OCI-LY1 (cell line): ENCODE measurements around the gene ADCY2.

Source experiments
- H2AFZ ChIP-seq: fragments of 200-600 bp; sonication (generic), shearing (Covaris generic); 2 replicates; pipeline ENCODE4 v1.6.0; 2014; ENCODE audit warnings: antibody characterized with exemption, mild to moderate bottlenecking, low read length
- H3F3A ChIP-seq: fragments of 200-600 bp; sonication (generic), shearing (Covaris generic); 2 replicates; pipeline ENCODE4 v1.6.0; 2014; ENCODE audit warnings: mild to moderate bottlenecking, antibody characterized with exemption, low read length, moderate library complexity; ENCODE audit not compliant: insufficient read depth
- H3K27ac ChIP-seq: fragments of 200-600 bp; sonication (generic); 2 replicates; pipeline ENCODE4 v1.5.1; 2014; ENCODE audit warnings: low read length, mixed run types, mild to moderate bottlenecking, low read depth; ENCODE audit not compliant: poor library complexity, severe bottlenecking
- H3K27me3 ChIP-seq: fragments of 200-600 bp; sonication (generic); 2 replicates; pipeline ENCODE4 v1.6.0; 2014; ENCODE audit warnings: antibody characterized with exemption, mild to moderate bottlenecking, low read length, moderate library complexity; ENCODE audit not compliant: insufficient read depth
- H3K36me3 ChIP-seq: fragments of 200-600 bp; sonication (generic); 2 replicates; pipeline ENCODE4 v1.6.1; 2014; ENCODE audit warnings: mild to moderate bottlenecking, antibody characterized with exemption, low read length, moderate library complexity, mixed read lengths; ENCODE audit not compliant: insufficient read depth
- H3K4me1 ChIP-seq: fragments of 200-600 bp; sonication (generic); 2 replicates; pipeline ENCODE4 v1.5.1; 2014; ENCODE audit warnings: mild to moderate bottlenecking, low read length, moderate library complexity; ENCODE audit not compliant: insufficient read depth, severe bottlenecking
- H3K4me2 ChIP-seq: fragments of 200-600 bp; sonication (generic), shearing (Covaris generic); 2 replicates; pipeline ENCODE4 v1.6.1; 2014; ENCODE audit warnings: low read length
- H3K4me3 ChIP-seq: fragments of 200-600 bp; sonication (generic); 2 replicates; pipeline ENCODE4 v1.5.1; 2014; ENCODE audit warnings: low read length, low read depth, mild to moderate bottlenecking, mixed read lengths; ENCODE audit not compliant: poor library complexity, severe bottlenecking
- H3K79me2 ChIP-seq: fragments of 200-600 bp; shearing (Covaris generic); 2 replicates; pipeline ENCODE4 v1.6.1; 2016; ENCODE audit warnings: mixed run types, low read length, mixed read lengths; ENCODE audit not compliant: insufficient read depth
- H3K9ac ChIP-seq: fragments of 200-600 bp; sonication (generic), shearing (Covaris generic); 2 replicates; pipeline ENCODE4 v1.6.1; 2014; ENCODE audit warnings: mild to moderate bottlenecking, low read length, mixed read lengths
- H3K9me2 ChIP-seq: fragments of 200-600 bp; sonication (generic), shearing (Covaris generic); 2 replicates; pipeline ENCODE4 v1.6.1; 2014; ENCODE audit warnings: low read depth, mild to moderate bottlenecking, low read length, mixed read lengths
- H3K9me3 ChIP-seq: fragments of 200-600 bp; shearing (Covaris generic); 2 replicates; pipeline ENCODE4 v1.6.1; 2014; ENCODE audit warnings: low read length, mixed read lengths
- H4K20me1 ChIP-seq: fragments of 200-600 bp; sonication (generic), shearing (Covaris generic); 2 replicates; pipeline ENCODE4 v1.6.0; 2016; ENCODE audit warnings: mild to moderate bottlenecking, low read length; ENCODE audit not compliant: insufficient read depth
- EZH2 ChIP-seq: fragments of 200-600 bp; sonication (generic), shearing (Covaris generic); IDR thresholded peaks from 2 replicates; pipeline ENCODE4 v1.8.0; 2017; ENCODE audit warnings: borderline replicate concordance, mixed run types, mild to moderate bottlenecking, antibody characterized with exemption, low read length, moderate library complexity, mixed read lengths
- TF ChIP-seq, protein P1 (sequence below): fragments of 200-600 bp; sonication (generic), shearing (Covaris generic); IDR thresholded peaks from 2 replicates; pipeline ENCODE4 v1.5.1; 2017; ENCODE audit warnings: mild to moderate bottlenecking, antibody characterized with exemption, low read length, moderate library complexity, mixed read lengths

The ADCY2 gene

DNA sequence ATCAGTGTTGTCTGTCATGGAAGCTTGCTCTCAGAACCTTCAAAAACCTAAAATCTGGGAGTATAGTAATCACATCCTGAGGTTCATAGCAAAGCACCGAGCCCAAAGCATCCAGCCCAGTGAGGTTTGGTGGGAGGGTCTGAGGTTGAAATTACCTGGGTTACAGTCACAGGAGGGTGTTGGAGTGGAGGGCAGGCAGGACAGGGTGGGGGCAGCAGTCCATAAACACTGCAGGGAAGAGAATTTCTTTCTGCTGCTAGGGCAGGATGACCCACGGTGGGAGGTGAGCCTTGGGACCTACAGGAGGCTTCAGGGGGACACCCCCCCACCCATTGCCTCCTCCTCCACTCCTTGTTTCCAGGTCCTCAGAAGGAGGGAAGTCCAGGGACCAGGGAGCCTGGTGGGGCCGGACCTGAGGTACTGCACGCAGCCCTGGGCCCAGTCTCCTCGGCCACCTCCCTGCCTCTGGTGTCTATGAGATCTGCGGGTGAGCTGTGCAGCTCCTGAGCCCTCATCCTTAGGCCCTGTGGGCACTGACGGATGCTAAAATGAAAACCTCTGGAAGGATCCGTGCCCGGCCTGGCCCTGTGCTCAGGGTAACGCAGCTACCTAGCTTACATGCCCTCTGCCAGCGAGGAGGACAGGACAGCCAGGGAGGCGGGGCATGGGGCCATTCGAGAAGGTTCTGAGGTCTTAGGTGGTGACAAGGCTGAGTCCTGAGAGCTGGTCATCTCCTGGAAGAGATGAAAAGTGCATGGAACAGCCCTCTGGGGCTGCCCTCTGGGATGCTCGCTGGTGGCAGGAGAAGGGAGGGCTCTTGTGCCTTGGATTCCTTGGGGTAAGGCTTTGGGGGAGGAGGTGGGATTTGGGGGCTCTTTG, 1.8 kb upstream of the ADCY2 start:
- Histone ChIP-seq H4K20me1 (no peaks in the 10 kb centered on the region), H3K27ac (no peak overlapping the region), H3K4me3 (no peak overlapping the region), H3K79me2 (no peaks in the 10 kb centered on the region), H3K4me2 (no peak overlapping the region), H3K9me2 (no peaks in the 10 kb centered on the region), H3K9ac (no peak overlapping the region), H3K9me3 (no peaks in the 10 kb centered on the region), H3K36me3 (no peaks in the 10 kb centered on the region), H3K27me3 (no peaks in the 10 kb centered on the region), H3F3A (no peaks in the 10 kb centered on the region), H3K4me1 (no peaks in the 10 kb centered on the region), H2AFZ (no peak overlapping the region)
- TF ChIP-seq, protein P1, sequence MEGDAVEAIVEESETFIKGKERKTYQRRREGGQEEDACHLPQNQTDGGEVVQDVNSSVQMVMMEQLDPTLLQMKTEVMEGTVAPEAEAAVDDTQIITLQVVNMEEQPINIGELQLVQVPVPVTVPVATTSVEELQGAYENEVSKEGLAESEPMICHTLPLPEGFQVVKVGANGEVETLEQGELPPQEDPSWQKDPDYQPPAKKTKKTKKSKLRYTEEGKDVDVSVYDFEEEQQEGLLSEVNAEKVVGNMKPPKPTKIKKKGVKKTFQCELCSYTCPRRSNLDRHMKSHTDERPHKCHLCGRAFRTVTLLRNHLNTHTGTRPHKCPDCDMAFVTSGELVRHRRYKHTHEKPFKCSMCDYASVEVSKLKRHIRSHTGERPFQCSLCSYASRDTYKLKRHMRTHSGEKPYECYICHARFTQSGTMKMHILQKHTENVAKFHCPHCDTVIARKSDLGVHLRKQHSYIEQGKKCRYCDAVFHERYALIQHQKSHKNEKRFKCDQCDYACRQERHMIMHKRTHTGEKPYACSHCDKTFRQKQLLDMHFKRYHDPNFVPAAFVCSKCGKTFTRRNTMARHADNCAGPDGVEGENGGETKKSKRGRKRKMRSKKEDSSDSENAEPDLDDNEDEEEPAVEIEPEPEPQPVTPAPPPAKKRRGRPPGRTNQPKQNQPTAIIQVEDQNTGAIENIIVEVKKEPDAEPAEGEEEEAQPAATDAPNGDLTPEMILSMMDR: no peak
- TF ChIP-seq EZH2: no peak

DNA sequence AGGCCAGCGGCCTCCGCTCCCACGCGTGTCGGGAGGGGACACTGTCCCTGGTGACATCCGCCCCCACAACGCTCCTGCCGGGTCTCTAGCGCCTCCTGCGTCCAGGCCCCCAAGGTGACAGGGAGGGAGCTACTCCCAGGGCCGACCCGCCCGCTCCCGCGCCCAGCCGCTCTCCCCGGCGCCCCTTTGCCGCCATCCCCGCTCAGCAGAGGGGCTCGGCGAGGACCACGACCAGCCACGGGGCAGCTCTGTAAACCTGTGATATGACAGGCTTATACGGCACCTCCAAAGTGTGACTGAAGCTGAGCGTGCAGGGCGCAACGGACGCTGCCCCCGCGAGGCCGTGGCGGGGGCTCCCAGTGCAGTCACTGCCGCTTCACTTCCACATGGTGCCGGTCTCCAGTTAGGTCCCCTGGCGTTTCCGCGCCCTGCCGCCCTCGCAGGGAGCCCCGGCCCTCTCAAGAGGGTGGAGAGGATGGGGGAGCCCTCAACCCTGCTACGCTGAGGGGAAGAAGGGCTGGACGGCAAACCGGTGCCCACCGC, 978 bp upstream of the ADCY2 start:
- no peaks in the 10 kb centered on the region for H3K4me1 ChIP-seq
- TF ChIP-seq, protein P1: no peak
- TF ChIP-seq EZH2: no peak
- H3K36me3 ChIP-seq: no peaks in the 10 kb centered on the region
- H3K4me3 ChIP-seq: no peak overlapping the region
- no peaks in the 10 kb centered on the region for H3F3A ChIP-seq
- H3K9ac ChIP-seq: no peak overlapping the region
- no peak overlapping the region for H3K4me2 ChIP-seq
- H3K27me3 ChIP-seq: no peaks in the 10 kb centered on the region
- no peak overlapping the region for H2AFZ ChIP-seq
- H3K9me2 ChIP-seq: no peaks in the 10 kb centered on the region
- no peaks in the 10 kb centered on the region for H3K9me3 ChIP-seq
- H3K27ac ChIP-seq: no peak overlapping the region
- H3K79me2 ChIP-seq: no peaks in the 10 kb centered on the region
- no peaks in the 10 kb centered on the region for H4K20me1 ChIP-seq

DNA sequence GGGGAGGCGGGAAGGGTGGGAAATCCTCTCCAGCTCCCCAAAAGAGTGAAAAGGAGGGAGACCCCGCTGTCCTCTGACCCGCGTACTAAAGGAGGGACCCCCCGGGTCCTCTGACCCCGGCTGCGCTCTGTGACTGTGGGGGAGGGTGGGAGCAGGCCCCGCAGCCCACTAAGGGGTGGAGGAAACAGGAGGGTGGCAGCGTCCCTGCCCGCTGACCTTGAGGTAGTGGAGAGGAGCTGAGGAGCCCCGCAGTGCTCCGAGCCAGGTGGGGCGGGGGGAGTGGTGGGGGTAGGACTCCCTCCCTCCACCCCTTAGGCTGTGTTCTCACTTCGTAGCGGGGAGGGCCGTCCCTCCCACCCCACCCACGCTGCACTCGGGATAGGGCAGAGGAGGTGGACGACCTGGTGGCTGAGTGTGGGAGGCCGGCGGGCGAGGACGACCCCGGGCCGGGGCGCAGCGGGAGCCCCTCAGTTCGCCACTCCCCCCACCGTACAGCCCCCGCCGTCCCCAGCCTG, 449 bp upstream of the ADCY2 start:
- Histone ChIP-seq H3K9me2 (no peaks in the 10 kb centered on the region), H4K20me1 (no peaks in the 10 kb centered on the region), H3K4me2 (no peak overlapping the region), H3K36me3 (no peaks in the 10 kb centered on the region), H2AFZ (no peak overlapping the region), H3K4me3 (no peak overlapping the region), H3K9ac (no peak overlapping the region), H3K27ac (no peak overlapping the region), H3K79me2 (no peaks in the 10 kb centered on the region), H3K4me1 (no peaks in the 10 kb centered on the region), H3F3A (no peaks in the 10 kb centered on the region), H3K27me3 (no peaks in the 10 kb centered on the region), H3K9me3 (no peaks in the 10 kb centered on the region)
- TF ChIP-seq EZH2: no peak
- TF ChIP-seq, protein P1: no peak
